GM18909 (cell line): ENCODE results near the gene MAP3K7.

Source experiments
- ATAC-seq: cut with Tn5 transposase; IDR thresholded peaks from one replicate; pipeline ENCODE4 v1.9.1; 2021; ENCODE audit warnings: mild to moderate bottlenecking; ENCODE audit not compliant: unreplicated experiment, poor library complexity

Gene MAP3K7

DNA sequence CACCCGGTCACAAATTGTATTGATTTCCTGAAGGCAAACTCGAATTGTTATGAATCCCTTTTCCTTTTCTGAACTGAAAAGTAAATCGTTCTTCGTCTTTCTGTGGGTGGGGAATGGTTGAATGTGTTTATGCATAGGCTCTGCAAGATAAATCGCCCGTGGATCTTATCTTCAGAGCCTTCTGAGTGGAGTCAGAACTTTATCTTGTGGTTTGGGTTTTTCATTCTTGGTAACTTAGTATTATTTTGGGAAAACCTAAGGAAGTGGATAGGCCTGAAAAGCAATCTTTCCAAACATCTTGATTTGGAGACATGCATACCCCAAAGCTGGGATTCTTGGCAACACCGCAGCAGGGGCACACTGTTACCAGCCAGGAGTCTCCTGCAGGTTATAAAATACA, 122.4 kb downstream of the MAP3K7 start:
- ATAC-seq = no peak

DNA sequence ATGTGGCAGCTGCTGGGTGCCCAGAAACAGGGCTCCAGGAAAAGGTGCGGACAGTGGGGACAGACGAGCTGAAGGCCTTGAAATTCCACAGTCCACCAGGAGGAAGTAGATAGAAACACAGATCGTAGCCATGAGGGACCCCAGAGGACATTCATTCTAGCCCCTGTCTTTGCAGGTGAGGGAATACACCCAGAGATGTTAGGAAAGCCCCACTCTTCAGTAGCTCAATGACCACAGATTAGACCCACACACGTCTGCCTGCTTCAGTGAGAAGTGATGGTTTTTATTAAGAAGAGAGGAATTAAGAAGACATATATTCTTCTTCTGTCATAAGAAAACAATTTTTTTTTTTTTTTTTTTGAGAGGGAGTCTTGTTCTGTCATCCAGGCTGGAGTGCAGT, 123.0 kb downstream of the MAP3K7 start:
- no peak for ATAC-seq
